ENCODE data around the gene FBLN2.

FBLN2 gene

GRCh38 chr3:13605555-13605954 is 56.6 kb downstream of the FBLN2 start:
- no peak for DNase-seq (ENCODE audit: low spot score)

- no peak for DNase-seq (ENCODE audit: low spot score)
Measured at GRCh38 chr3:13607821-13608597, 59.1 kb downstream of the FBLN2 start.

GRCh38 chr3:13608969-13609725 is 60.2 kb downstream of the FBLN2 start:
- no peak for DNase-seq (ENCODE audit: low spot score)

- no peak for DNase-seq (ENCODE audit: low spot score)
Measured at GRCh38 chr3:13610006-13610570, 61.2 kb downstream of the FBLN2 start.

- no peak for DNase-seq (ENCODE audit: low spot score)
Measured at GRCh38 chr3:13611221-13611620, 62.3 kb downstream of the FBLN2 start.

GRCh38 chr3:13612829-13613228 is 63.9 kb downstream of the FBLN2 start:
- no peak for DNase-seq (ENCODE audit: low spot score)

GRCh38 chr3:13613343-13614190 is 64.6 kb downstream of the FBLN2 start:
- no peak for DNase-seq (ENCODE audit: low spot score)

DNA sequence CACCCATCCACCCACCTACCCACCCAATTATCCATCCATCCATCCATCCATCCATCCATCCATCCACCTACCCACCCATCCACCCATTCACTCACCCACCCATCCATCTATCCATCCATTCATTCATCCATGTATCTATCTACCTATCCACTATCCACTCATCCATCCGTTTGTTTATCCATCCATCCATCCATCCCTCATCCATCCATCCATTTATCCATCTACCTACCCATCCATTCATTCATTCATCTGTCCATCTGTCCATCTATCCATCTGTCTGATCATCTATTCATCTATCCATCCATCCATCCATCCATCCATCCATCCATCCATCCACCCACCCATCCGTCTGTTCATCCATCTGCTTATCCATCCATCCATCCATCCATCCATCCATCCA is 65.7 kb downstream of the FBLN2 start:
- no peak for DNase-seq (ENCODE audit: low spot score)

- DNase-seq (ENCODE audit: low spot score), result no peak
Measured at GRCh38 chr3:13615019-13615528, 66.1 kb downstream of the FBLN2 start.

- DNase-seq (ENCODE audit: low spot score), result no peak
Measured at GRCh38 chr3:13616359-13616758, 67.4 kb downstream of the FBLN2 start.

DNA sequence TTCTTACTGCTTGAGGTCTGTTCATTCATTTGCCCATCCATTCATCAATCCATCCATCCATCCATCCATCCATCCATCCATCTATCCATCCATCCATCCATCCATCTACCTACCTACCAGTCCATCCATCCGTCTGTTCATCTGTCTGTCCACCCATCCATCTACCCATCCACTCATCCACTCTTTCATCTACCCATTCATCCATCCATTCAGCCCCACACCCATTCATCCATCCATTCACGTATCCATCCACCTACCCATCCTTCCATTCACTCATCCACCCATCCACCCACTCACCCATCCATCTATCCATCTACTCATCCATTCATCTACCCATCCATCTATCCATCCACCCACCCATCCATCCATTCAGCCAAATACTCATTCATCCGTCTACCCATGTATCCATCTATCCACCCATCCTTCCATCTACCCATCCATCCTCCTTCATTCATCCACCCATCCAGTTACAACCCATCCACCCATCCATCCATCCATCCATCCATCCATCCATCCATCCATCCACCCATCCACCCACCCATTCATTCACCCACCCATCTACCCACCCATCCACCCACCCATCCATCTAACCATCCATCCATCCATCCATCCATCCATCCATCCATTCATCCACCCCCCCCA is 68.3 kb downstream of the FBLN2 start:
- DNase-seq (ENCODE audit: low spot score), result no peak

GRCh38 chr3:13617981-13618380 is 69.1 kb downstream of the FBLN2 start:
- no peak for DNase-seq (ENCODE audit: low spot score)

DNA sequence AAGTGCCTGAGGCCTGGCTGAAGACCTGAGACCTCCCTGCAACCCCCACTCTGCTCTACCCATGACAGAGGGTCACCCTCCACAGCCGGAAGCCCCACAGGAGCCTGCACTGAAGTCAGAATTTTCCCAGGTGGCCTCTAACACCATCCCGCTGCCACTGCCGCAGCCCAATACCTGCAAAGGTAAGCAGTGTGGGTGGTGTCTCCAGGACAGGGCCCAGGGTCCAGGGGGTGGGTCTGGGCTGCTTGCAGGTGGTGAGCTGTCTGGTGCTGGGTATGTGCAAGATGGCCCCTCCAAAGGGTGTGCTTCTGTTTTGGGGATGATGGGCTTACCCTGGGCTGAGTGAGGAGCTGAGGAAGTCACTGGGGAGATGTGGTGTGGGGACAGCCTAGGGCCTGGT is 69.9 kb downstream of the FBLN2 start:
- no peak for DNase-seq (ENCODE audit: low spot score)

DNA sequence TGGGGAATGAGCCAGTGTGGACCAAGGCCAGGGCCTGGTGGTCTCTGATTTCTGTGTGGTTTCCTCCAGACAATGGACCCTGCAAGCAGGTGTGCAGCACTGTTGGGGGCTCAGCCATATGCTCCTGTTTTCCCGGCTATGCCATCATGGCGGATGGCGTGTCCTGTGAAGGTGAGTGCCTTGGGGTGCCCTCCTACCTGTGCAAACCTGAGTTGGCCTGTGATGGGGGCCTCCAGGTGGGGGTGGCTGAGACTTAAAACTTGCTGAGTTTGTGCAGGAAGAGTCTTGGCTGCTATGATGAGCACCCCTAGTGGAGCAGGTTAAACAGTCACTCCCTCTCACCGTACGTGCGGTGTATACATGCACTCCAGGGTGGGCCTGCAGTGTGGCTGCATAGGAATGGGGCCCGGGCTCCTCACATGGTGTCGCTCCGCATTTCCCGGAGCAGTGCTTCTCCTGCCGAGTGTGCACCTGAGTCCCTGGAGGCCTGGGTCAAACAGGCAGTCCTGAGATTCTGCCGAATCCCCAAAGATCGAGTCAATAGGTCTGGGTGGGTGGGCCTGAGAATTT is 70.8 kb downstream of the FBLN2 start:
- no peak for DNase-seq (ENCODE audit: low spot score)

GRCh38 chr3:13620281-13620680 is 71.4 kb downstream of the FBLN2 start:
- no peak for DNase-seq (ENCODE audit: low spot score)

DNA sequence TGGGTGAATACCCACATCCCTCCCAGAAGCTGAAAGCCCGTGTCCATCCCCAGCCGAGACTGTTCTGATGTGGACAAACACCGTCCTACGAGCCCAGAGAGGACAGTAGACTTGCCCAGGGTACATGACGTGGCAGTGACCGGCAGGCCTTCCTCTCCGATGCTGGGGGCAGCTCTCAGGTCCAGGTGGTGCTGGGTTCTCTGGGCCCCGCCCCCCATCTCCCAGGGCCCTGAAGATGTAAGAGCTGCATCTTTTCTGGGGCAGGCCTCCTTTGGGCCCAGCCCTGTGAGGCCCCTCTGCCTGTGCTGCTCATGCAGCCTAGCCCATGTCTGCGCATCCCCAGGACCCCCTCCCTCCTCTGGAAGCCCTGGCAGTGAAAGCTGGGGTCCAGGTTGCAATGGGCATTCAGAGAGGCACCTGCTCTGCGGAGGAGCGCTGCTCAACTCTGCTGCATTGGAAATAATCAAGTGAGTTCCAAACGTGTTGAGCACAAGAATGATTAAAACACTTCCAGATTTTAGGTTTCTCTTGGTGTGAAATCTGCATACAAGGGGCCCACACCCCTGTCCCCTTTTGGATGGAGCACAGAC is 71.9 kb downstream of the FBLN2 start:
- no peak for DNase-seq (ENCODE audit: low spot score)

- DNase-seq (ENCODE audit: low spot score), result no peak
Measured at GRCh38 chr3:13621381-13622221, 72.7 kb downstream of the FBLN2 start.

DNA sequence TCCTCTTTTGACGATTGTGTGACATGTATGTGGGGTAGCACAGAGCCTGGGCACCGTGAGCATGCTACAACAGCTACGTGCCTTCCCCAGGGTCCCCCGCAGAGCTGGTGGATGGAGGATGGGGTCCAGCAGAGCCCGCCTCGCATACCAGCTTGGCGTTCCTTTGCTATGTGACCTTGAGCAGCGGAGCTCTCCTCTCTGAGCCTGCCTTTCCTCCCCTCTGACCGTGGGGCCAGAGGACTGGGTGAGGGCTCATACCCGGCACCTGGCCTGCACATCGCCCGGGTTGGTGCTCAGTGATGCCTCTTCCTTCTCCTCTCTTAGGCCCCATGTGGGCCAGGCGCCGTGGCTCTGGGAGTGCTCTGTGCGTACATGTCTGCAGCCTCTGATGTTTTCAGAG is 73.4 kb downstream of the FBLN2 start:
- DNase-seq (ENCODE audit: low spot score), result no peak

DNA sequence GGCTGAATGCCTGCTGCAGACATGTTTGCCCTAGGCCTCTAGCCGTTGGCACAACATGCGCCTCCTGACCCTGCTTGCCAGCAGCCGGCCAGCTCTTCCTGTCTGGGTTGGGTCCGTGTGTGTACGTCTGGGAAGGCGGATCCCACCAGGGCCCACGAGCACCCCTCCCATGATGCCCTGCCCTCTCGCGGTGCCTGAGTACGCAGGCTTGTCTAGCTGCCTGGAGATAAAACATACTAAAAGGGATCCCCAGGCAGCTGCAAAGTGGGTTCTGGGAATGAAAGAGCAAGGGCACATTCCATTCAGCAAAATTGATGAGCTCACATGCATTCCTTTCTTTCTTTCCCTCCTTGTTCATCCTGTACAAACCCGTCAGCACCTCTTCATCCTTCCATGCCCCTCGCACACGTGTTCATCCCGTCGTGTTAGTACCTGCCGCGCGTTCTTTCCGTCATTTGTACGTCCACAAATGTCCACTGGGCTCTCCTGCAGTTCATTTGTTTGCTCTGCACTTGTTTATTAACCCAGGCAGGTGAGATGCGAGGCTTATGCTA is 74.3 kb downstream of the FBLN2 start:
- DNase-seq (ENCODE audit: low spot score), result no peak

- no peak for DNase-seq (ENCODE audit: low spot score)
Measured at GRCh38 chr3:13624021-13624420, 75.1 kb downstream of the FBLN2 start.
